Peyer's patch (tissue), 4 donors: ENCODE results near the gene ENOPH1. TPM values are rescaled to one million over a fixed set of nuclear protein-coding genes. Genes with fewer than 3 reads are reported as not detected.

Experiments used
- DNase-seq, 3 donors: peaks; one replicate each; pipeline ENCODE4 v3.0.0-alpha.2; 2017 to 2019
- H3K27ac ChIP-seq, 4 donors: fragments of 200-600 bp; sonication (generic); one replicate each; pipeline ENCODE4 v1.5.1; 2016 to 2019
- H3K27me3 ChIP-seq, 2 donors: fragments of 200-600 bp; sonication (generic); one replicate each; pipeline ENCODE4 v1.5.1; 2019
- H3K36me3 ChIP-seq, 3 donors: fragments of 200-600 bp; sonication (generic); one replicate each; pipeline ENCODE4 v1.5.1; 2016 to 2019
- H3K4me1 ChIP-seq, 4 donors: fragments of 200-600 bp; sonication (generic); one replicate each; pipeline ENCODE4 v1.5.1; 2016 to 2019
- H3K4me3 ChIP-seq, 4 donors: fragments of 200-600 bp; sonication (generic); 1 replicate in 3 of 4; 2 replicates in 1 of 4; pipeline ENCODE4 v1.5.1; 2016 to 2019; ENCODE audit warnings: mild to moderate bottlenecking in 1 of 4
- H3K9me3 ChIP-seq, 4 donors: fragments of 200-600 bp; sonication (generic); one replicate each; pipeline ENCODE4 v1.5.1; 2016 to 2019; ENCODE audit warnings: mild to moderate bottlenecking in 1 of 4
- POLR2A ChIP-seq, 2 donors: fragments of 450-650 bp; IDR thresholded peaks; one replicate each; pipeline ENCODE4 v1.5.1; 2017; ENCODE audit warnings: antibody characterized with exemption in 2 of 2, mild to moderate bottlenecking in 2 of 2, moderate library complexity in 2 of 2
- total RNA-seq, 4 donors: library from RNA; depleted of rRNA; stranded (reverse); fragments of >200 nt; gene quantifications; one replicate each; pipeline ENCODE4 v1.1.0, GENCODE V29; 2016
- TF ChIP-seq, protein P1 (sequence below), 6 experiments: fragments of 450-650 bp in 4 of 6; fragments of 200-600 bp in 2 of 6; sonication (generic) in 1 of 6; IDR thresholded peaks; one replicate each; pipeline ENCODE4 v1.5.1; 2017 to 2019; ENCODE audit warnings: antibody characterized with exemption in 6 of 6, mild to moderate bottlenecking in 3 of 6, moderate library complexity in 1 of 6

ENOPH1 gene
- total RNA-seq, 4 donors from 2014 or later = 8.2 to 18.6 (median 15.2) TPM

DNA sequence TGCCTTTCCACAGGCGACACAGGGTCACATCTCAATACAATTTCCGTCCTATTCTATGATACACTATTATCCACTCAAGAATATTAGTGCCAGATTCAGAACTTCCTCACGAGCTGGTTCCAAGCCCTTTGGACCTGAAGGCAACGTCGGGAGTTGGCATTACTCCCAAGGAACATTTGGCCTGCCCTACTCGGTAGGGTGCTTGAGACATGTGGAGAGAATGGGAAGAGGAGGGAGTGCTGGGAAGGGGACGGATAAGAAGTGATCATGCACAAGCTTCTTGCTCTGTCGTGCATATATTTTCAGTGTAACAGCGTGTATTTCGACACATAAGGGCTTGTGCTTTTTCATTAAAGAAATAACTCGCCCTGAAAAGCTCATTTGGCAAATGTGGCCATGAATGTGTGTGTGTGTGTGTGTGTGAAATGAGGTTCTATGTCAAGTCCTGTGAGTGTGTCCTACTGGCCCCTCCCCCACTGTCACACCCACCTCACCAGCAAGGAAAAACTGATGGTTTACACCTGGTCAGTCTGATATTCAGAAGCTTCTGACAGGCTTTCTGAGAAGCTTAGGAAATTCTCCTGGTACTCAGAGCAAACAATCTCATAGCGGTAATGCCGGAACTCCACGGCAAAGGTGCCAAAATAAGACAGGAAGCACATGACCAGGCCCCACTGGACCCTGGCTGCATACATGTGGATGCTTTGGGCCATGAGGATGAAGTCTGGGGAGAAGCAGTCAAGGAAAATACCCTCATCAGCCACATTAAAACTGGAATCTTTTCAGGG is 54.8 kb downstream of the ENOPH1 start:
- Histone ChIP-seq H3K36me3 (no peaks in the 10 kb centered on the region), H3K4me1 (no peaks in the 10 kb centered on the region), H3K9me3 (no peaks in the 10 kb centered on the region), H3K27me3 (no peaks in the 10 kb centered on the region), H3K4me3 (no peak overlapping the region), H3K27ac (no peak overlapping the region)
- TF ChIP-seq, protein P1, sequence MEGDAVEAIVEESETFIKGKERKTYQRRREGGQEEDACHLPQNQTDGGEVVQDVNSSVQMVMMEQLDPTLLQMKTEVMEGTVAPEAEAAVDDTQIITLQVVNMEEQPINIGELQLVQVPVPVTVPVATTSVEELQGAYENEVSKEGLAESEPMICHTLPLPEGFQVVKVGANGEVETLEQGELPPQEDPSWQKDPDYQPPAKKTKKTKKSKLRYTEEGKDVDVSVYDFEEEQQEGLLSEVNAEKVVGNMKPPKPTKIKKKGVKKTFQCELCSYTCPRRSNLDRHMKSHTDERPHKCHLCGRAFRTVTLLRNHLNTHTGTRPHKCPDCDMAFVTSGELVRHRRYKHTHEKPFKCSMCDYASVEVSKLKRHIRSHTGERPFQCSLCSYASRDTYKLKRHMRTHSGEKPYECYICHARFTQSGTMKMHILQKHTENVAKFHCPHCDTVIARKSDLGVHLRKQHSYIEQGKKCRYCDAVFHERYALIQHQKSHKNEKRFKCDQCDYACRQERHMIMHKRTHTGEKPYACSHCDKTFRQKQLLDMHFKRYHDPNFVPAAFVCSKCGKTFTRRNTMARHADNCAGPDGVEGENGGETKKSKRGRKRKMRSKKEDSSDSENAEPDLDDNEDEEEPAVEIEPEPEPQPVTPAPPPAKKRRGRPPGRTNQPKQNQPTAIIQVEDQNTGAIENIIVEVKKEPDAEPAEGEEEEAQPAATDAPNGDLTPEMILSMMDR (IDR thresholded peaks at IDR 0.05) = no peak
- no peak for TF ChIP-seq POLR2A (IDR thresholded peaks at IDR 0.05)
- DNase-seq = no peak

DNA sequence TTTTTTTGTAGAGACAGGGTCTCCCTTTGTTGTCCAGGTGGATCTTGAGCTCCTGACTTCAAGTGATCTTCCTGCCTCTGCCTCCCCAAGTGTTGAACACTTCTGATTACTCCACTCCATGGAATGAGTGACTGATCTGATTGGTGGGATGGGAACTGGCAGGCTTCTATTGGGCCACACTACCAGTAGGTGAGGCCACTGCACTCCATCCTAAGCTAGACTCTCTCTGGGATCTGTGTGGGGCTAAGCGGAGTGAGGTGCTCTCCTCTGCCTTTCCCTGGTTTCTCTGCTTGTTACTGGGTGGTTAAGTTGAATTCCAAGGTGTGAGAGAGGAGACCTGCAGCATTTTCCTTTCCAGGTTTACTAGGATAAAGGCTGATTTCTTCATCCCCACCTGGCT is 58.7 kb downstream of the ENOPH1 start:
- Histone ChIP-seq H3K9me3 (no peaks in the 10 kb centered on the region), H3K36me3 (no peaks in the 10 kb centered on the region)
- TF ChIP-seq, protein P1 (IDR thresholded peaks at IDR 0.05) = no peak
- TF ChIP-seq POLR2A (IDR thresholded peaks at IDR 0.05) = no peak

DNA sequence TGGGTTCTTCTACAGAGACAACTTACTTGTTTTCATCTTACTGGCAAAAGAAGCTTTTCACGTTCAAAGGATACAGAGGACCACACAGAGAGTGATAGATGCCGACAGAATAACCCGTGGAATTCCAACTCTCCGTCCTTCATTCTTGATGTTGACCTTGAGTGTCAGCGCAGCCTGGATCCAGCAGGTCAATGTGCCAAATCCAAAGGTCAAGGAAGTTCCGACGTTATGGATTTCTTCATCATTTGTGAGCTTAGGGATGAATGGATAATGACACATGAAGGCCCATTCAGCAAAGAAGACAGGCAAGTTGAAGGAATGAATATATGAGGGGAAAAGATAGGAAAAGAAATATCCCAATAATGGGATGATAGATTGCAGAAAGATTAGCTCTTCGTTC is 59.6 kb downstream of the ENOPH1 start:
- H3K27ac ChIP-seq = no peak overlapping the region
- TF ChIP-seq, protein P1 (IDR thresholded peaks at IDR 0.05) = no peak
- no peak for TF ChIP-seq POLR2A (IDR thresholded peaks at IDR 0.05)
- DNase-seq = no peak
- H3K27me3 ChIP-seq = no peaks in the 10 kb centered on the region
- no peaks in the 10 kb centered on the region for H3K9me3 ChIP-seq
- no peaks in the 10 kb centered on the region for H3K4me1 ChIP-seq
- no peaks in the 10 kb centered on the region for H3K36me3 ChIP-seq
- no peak overlapping the region for H3K4me3 ChIP-seq

More for the DNA sequence above, 58.7 kb downstream of the ENOPH1 start:
- H3K27ac ChIP-seq = no peak overlapping the region
- no peak for DNase-seq
- no peaks in the 10 kb centered on the region for H3K27me3 ChIP-seq
- H3K4me3 ChIP-seq = no peak overlapping the region
- no peaks in the 10 kb centered on the region for H3K4me1 ChIP-seq

DNA sequence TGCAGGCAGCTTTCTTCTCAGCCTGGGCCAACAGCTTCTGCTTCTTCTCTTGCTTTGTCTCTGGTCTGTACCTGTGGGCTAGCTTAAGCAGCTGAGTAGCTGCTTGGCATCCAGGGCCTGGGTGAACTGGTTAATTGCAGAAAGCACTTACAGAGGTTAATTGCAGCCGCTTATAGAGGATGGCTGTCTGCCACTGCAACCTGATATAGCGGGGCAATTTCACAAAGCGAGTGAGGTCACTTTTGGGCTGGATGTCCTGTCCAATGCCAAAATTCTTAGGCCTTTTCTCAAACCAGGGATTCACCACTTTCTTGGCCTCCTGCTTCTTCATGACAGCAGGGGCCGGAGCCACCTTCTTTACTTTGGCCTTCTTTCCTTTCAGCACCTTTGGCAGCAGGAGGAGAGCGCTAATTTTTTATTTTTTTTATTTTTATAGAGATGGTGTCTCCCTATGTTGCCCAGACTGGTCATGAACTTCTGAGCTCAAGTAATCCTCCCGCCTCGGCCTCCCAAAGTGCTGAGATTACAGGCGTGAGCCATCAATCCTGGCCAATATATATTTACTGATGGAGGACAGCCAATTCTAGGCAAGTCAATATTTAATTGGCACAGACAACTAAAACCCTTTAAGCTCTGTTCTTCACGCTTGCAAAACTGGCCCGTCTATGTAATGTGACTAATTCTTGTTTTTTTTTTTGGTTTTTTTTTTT is 61.0 kb downstream of the ENOPH1 start:
- no peaks in the 10 kb centered on the region for H3K36me3 ChIP-seq
- no peak overlapping the region for H3K4me3 ChIP-seq
- no peak overlapping the region for H3K27ac ChIP-seq
- H3K9me3 ChIP-seq = no peaks in the 10 kb centered on the region
- no peak for TF ChIP-seq POLR2A (IDR thresholded peaks at IDR 0.05)
- TF ChIP-seq, protein P1 (IDR thresholded peaks at IDR 0.05) = no peak
- no peak for DNase-seq
- H3K4me1 ChIP-seq = no peaks in the 10 kb centered on the region
- no peaks in the 10 kb centered on the region for H3K27me3 ChIP-seq

DNA sequence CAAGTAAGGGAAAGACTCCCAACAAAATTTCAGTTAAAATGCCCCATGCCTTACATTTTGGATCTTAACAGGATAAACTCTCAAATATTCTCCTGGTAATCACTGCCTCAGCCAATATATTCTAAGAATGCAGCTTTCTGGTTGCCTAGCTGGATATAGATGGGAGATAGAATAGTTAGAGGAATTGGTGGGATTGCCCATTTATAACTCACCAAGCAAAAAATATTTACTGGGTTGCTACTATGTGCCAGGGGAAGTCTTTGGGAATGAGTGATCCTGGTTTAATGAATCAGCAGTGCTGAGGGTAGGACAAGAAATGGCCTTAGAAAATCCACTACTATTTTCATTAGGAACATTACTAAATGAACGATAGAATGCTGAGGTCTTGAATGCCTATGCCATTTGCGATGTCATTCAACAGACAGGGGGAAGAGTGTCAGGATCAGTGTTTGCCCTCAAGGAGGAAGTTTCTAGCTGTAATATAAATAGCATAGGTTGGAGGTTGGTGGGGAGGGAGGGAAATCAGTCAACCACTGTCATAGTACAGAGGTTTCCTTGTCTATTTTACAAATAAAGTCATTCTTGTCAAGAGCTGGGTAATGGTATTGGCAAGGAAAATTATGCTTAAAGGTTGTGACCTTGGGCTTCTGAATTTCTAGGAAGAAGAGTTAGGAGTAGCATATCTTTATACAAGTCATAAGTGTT is 63.5 kb downstream of the ENOPH1 start:
- no peaks in the 10 kb centered on the region for H3K27me3 ChIP-seq
- no peak for DNase-seq
- no peak overlapping the region for H3K4me3 ChIP-seq
- no peak overlapping the region for H3K27ac ChIP-seq
- no peak for TF ChIP-seq POLR2A (IDR thresholded peaks at IDR 0.05)
- TF ChIP-seq, protein P1 (IDR thresholded peaks at IDR 0.05) = no peak
- H3K36me3 ChIP-seq = no peaks in the 10 kb centered on the region
- H3K9me3 ChIP-seq = no peaks in the 10 kb centered on the region
- H3K4me1 ChIP-seq = no peaks in the 10 kb centered on the region
